GM19193 (cell line): Measurements from ENCODE around the gene SLC38A5.
"Not testable (repeated sequence)": the region's sequence is repeated elsewhere in the genome, so short reads cannot be mapped to it uniquely, and the experiment has no call there.

Source experiments
- POLR2A ChIP-seq: IDR thresholded peaks from 4 replicates; pipeline ENCODE4 v1.6.1; 2011; ENCODE audit not compliant: insufficient read depth, insufficient read length; ENCODE audit errors: extremely low read depth

SLC38A5 gene

GRCh38 chrX:48465336-48465933 lies 4.6 kb downstream of the SLC38A5 start:
- TF ChIP-seq POLR2A, result no peak

- TF ChIP-seq POLR2A, result no peak
Observed at GRCh38 chrX:48461830-48462229, 8.2 kb downstream of the SLC38A5 start.

GRCh38 chrX:48460606-48461005 lies 9.5 kb downstream of the SLC38A5 start:
- no peak for TF ChIP-seq POLR2A

- TF ChIP-seq POLR2A, result no peak
Observed at GRCh38 chrX:48460031-48460430, 10.0 kb downstream of the SLC38A5 start.

- no peak for TF ChIP-seq POLR2A
Observed at GRCh38 chrX:48459483-48459882, 10.6 kb downstream of the SLC38A5 start.

GRCh38 chrX:48458711-48459110 lies 11.3 kb downstream of the SLC38A5 start:
- no peak for TF ChIP-seq POLR2A

- no peak for TF ChIP-seq POLR2A
Observed at GRCh38 chrX:48456628-48457331, 13.3 kb downstream of the SLC38A5 start.

GRCh38 chrX:48451708-48452107 lies 18.4 kb downstream of the SLC38A5 start:
- no peak for TF ChIP-seq POLR2A

GRCh38 chrX:48450076-48450475 lies 20.0 kb downstream of the SLC38A5 start:
- TF ChIP-seq POLR2A, result no peak

- TF ChIP-seq POLR2A, result not testable (repeated sequence)
Observed at GRCh38 chrX:48411860-48412259, 58.2 kb downstream of the SLC38A5 start, which contains the start of gene SSX4B. SSX4B (minus strand) TSS chrX:48411960; CDS start chrX:48411372, 588 bp downstream.
